Neural progenitor cell (in vitro differentiated cells): ENCODE results near the gene RNF144B.

Source experiments
- EZH2 ChIP-seq: fragments of 200-600 bp; sonication (generic); IDR thresholded peaks from 2 replicates; pipeline ENCODE4 v1.6.1; 2017; ENCODE audit warnings: antibody characterized with exemption, mild to moderate bottlenecking, moderate library complexity
- EZH2phosphoT487 ChIP-seq: fragments of 200-600 bp; sonication (generic); IDR thresholded peaks from 2 replicates; pipeline ENCODE4 v1.6.1; 2017; ENCODE audit warnings: antibody characterized with exemption
- TF ChIP-seq, protein P1 (sequence below): fragments of 200-600 bp; sonication (generic); IDR thresholded peaks from 2 replicates; pipeline ENCODE4 v1.5.1; 2017; ENCODE audit warnings: antibody characterized with exemption, mild to moderate bottlenecking

- TF ChIP-seq, protein P1, sequence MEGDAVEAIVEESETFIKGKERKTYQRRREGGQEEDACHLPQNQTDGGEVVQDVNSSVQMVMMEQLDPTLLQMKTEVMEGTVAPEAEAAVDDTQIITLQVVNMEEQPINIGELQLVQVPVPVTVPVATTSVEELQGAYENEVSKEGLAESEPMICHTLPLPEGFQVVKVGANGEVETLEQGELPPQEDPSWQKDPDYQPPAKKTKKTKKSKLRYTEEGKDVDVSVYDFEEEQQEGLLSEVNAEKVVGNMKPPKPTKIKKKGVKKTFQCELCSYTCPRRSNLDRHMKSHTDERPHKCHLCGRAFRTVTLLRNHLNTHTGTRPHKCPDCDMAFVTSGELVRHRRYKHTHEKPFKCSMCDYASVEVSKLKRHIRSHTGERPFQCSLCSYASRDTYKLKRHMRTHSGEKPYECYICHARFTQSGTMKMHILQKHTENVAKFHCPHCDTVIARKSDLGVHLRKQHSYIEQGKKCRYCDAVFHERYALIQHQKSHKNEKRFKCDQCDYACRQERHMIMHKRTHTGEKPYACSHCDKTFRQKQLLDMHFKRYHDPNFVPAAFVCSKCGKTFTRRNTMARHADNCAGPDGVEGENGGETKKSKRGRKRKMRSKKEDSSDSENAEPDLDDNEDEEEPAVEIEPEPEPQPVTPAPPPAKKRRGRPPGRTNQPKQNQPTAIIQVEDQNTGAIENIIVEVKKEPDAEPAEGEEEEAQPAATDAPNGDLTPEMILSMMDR = no peak
- TF ChIP-seq EZH2 (no peak), EZH2phosphoT487 (no peak)
These were observed 109.9 kb downstream of the RNF144B start for GRCh38 chr6:18497006-18497405.
